AG09309 (cell line): ENCODE results near the gene RBMS2.

ENCODE experiments used
- DNase-seq: peaks from one replicate; pipeline ENCODE4 v3.0.0-alpha.2; 2010; ENCODE audit warnings: low read depth
- H3K4me3 ChIP-seq: 2 replicates; pipeline ENCODE4 v1.5.1; 2011; ENCODE audit warnings: mild to moderate bottlenecking, low read depth, low read length, moderate library complexity; ENCODE audit not compliant: control insufficient read depth
- TF ChIP-seq, protein P1 (sequence below): IDR thresholded peaks from 2 replicates; pipeline ENCODE4 v1.5.1; 2011; ENCODE audit warnings: mild to moderate bottlenecking, low read depth, low read length, inconsistent platforms; ENCODE audit not compliant: insufficient read depth, control insufficient read depth; ENCODE audit errors: missing control alignments

The RBMS2 gene

DNA sequence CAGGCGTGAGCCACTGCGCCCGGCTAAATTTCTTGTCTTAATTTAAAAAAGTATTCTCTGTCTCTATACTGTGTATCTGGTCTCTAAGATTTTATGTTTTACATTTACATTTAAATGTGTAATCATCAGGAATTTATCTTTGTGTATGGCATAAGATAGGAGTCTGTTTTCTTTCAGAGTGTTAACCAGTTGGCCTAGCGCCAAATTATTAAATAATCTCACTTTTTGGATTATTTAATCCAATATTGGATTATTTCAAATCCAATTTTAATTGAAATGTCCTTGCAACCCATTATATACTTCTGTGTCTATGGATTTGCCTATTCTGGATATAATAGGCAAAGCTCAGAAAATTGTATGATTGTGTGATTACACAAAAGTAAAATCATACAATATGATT, 63.5 kb downstream of the RBMS2 start:
- TF ChIP-seq, protein P1, sequence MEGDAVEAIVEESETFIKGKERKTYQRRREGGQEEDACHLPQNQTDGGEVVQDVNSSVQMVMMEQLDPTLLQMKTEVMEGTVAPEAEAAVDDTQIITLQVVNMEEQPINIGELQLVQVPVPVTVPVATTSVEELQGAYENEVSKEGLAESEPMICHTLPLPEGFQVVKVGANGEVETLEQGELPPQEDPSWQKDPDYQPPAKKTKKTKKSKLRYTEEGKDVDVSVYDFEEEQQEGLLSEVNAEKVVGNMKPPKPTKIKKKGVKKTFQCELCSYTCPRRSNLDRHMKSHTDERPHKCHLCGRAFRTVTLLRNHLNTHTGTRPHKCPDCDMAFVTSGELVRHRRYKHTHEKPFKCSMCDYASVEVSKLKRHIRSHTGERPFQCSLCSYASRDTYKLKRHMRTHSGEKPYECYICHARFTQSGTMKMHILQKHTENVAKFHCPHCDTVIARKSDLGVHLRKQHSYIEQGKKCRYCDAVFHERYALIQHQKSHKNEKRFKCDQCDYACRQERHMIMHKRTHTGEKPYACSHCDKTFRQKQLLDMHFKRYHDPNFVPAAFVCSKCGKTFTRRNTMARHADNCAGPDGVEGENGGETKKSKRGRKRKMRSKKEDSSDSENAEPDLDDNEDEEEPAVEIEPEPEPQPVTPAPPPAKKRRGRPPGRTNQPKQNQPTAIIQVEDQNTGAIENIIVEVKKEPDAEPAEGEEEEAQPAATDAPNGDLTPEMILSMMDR, result no peak
- DNase-seq, result no peak
- no peak overlapping the region for H3K4me3 ChIP-seq

DNA sequence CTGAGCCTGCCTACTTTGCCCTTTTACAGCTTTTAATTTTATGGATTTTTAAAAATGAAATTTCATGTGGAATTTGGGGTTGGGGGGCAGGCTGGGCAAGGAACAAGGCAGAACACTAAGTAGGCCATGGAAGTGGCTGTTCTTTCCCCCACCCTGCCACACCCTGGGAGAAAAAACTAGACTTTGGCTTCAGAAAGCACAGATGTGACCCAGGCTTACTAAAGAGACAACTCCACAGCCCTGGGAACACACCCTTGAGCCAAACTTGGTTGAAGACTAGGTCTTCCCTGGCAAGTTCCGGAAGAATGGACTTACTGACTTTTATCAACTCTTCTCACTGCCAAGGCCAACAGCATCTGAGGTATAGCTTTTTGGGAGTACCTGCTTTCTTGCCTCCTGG, 68.2 kb downstream of the RBMS2 start:
- DNase-seq, result no peak
- TF ChIP-seq, protein P1, result no peak
- no peak overlapping the region for H3K4me3 ChIP-seq

DNA sequence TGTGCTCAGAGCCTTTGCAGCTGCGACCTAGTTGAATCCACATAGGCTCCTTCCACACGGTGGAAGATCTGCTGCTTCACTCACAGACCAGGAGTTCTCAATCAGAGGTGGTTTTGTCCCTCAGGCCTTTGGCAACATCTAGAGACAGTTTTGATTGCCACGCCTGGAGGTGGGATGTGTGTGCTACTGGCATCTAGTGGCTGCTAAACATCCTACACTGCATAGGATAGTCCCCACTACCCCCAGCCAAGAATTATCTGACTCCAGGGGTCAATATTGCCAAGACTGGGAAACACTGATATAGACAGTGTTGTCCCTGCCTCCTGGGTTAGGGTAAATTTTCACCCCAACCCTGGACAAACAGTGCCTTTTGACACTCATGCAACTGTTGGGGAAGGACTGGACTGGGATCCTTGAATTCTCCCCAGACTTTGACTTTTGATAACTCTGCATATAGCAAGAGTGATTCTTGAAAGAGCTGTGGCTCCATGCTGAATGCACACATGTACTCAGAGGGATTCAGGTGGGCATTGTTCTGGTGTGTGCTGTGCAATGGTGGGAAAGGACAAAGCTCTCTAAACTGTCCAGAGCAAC, 68.7 kb downstream of the RBMS2 start:
- DNase-seq, result no peak
- TF ChIP-seq, protein P1, result peak; percentile 48
- H3K4me3 ChIP-seq, result no peak overlapping the region

DNA sequence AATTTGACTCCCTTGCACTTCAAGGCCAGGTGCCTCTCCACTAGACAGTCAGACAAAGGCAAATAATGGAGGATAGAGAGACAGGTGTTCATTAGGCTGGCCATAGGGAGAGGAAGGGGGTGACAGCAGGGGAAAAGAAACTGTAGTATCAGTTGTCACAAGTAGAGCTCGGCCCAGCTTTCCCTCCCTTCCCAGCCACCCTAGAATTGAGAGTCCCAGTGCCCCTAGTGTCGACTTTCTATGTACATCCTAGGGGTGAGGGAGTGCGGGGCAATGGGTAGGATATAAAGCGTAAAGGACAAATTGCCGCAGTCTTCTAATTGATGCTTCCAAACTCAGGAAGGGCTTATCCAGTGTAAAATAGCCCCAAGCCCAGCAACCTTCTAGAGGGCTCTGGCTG, 69.5 kb downstream of the RBMS2 start:
- no peak overlapping the region for H3K4me3 ChIP-seq
- no peak for DNase-seq
- TF ChIP-seq, protein P1, result no peak

DNA sequence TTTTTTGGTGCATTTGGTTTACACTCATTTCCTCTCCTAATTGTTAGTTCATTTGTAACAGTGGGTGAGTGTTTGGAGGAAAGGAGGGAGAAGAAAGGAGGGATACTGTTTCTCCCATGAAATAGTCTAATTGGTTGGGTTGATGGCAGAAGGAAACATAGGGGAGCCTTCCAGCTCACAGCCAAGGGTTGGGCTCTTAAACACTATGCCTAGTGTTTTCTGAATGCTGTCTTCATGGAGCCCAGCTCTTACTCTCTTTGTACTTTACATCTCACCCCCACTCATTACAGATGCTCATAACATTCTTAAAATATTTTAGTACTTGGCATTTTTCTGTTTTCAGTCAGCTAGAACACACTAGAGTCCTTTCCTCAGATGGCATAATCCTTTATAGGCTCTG, 70.3 kb downstream of the RBMS2 start:
- no peak for DNase-seq
- TF ChIP-seq, protein P1, result no peak
- no peak overlapping the region for H3K4me3 ChIP-seq

DNA sequence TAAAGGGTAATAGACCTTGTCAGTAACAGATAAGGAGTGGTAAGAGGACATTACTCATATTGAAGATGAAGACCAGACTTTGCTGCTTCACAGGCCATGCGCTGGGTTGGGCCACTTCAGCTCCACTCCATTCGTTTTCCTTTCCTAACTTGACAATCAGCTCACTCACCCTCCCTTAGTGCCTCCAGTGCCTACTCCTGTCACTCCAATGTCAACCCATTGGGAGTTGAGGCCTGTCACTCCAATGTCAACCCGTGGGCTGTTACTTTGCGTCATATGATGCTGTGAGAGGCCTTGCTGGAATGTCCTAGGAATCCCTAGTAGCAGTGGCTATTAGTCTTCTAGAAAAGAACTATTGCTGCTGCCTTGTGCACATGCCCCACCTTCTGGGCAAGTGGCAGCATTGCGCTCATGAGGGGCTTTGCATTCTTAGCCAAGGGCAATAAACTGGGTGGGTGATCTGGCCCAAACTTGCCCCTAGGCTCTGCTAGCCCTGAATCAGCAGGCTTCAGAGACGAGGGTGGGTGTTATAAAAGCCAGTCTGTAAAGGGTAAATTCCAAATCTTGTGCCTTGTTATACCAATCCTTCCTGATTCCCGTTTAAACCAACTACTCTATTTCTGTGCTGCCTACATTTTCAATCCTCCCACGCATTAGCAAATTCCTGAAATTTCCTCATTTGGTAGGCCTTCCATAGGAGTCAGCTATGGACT, 72.4 kb downstream of the RBMS2 start:
- TF ChIP-seq, protein P1, result peak; percentile 91
- no peak overlapping the region for H3K4me3 ChIP-seq
- no peak for DNase-seq
